ENCODE data around the gene SYNE1. TPM values are rescaled to one million over a fixed set of nuclear protein-coding genes. Genes with fewer than 3 reads are reported as not detected.

SYNE1 gene
- total RNA-seq, 1 donor from 2014 or later, result 233 TPM

DNA sequence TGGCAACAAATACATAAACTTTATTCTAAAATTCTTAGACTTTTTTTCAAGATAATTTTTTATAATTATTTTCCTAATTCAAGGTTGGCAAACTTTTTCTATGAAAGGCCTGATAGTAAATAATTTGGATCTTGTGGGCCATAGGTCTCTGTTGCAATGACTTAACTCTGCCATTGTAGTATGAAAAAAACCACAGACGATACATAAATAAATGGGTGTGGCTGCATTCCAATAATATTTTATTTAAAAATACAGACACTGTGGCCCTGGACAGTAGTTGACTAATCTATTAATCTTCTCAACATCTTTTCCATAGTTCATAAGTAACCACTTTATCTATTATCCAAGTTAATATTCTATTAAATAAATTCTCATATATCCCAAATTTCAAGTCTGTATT lies 281.1 kb downstream of the SYNE1 start:
- no peak for DNase-seq (ENCODE audit: low spot score in 2 of 2)
- intact Hi-C loops (cut with DNase I), result loop anchor here (5.0 kb wide), 1 partner anchor 54 kb away; no protein-coding TSS in a partner anchor
- Histone ChIP-seq H3K4me3 (no peak overlapping the region), H3K27me3 (no peaks in the 10 kb centered on the region), H3K9me3 (no peaks in the 10 kb centered on the region), H3K4me1 (no peaks in the 10 kb centered on the region), H3K27ac (no peak overlapping the region), H3K36me3 (peaks cover 66 to 86% of the 10 kb centered on the region in 2 donors)
- TF ChIP-seq, protein P1, sequence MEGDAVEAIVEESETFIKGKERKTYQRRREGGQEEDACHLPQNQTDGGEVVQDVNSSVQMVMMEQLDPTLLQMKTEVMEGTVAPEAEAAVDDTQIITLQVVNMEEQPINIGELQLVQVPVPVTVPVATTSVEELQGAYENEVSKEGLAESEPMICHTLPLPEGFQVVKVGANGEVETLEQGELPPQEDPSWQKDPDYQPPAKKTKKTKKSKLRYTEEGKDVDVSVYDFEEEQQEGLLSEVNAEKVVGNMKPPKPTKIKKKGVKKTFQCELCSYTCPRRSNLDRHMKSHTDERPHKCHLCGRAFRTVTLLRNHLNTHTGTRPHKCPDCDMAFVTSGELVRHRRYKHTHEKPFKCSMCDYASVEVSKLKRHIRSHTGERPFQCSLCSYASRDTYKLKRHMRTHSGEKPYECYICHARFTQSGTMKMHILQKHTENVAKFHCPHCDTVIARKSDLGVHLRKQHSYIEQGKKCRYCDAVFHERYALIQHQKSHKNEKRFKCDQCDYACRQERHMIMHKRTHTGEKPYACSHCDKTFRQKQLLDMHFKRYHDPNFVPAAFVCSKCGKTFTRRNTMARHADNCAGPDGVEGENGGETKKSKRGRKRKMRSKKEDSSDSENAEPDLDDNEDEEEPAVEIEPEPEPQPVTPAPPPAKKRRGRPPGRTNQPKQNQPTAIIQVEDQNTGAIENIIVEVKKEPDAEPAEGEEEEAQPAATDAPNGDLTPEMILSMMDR (IDR thresholded peaks at IDR 0.05), result no peak

DNA sequence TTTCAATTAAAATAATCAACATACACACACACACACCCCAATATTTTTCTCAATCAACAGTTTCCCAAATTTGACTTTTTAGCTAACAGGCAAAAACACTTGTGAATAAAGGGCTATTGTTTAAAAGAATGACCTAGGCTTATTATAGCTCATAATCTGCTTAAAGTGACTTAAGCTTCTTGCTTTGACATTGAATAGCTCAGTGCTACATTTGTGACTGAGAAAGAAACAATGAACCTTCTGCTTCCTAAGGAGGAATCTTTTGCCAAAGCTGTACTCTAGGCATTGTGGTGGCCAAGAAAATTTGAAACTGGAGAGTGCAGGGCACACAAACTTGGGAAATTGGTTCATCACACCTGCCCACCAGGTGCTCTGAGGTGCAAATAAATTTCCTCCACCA lies 282.0 kb downstream of the SYNE1 start:
- no peak for DNase-seq (ENCODE audit: low spot score in 2 of 2)
- H3K27ac ChIP-seq, result no peak overlapping the region
- no peaks in the 10 kb centered on the region for H3K27me3 ChIP-seq
- no peaks in the 10 kb centered on the region for H3K4me1 ChIP-seq
- no peaks in the 10 kb centered on the region for H3K9me3 ChIP-seq
- H3K4me3 ChIP-seq, result no peak overlapping the region
- H3K36me3 ChIP-seq, result peaks cover 68 to 85% of the 10 kb centered on the region in 2 donors
- intact Hi-C loops (cut with DNase I), result loop anchor here (5.0 kb wide), 1 partner anchor 53 kb away; no protein-coding TSS in a partner anchor
- TF ChIP-seq, protein P1 (IDR thresholded peaks at IDR 0.05), result no peak

DNA sequence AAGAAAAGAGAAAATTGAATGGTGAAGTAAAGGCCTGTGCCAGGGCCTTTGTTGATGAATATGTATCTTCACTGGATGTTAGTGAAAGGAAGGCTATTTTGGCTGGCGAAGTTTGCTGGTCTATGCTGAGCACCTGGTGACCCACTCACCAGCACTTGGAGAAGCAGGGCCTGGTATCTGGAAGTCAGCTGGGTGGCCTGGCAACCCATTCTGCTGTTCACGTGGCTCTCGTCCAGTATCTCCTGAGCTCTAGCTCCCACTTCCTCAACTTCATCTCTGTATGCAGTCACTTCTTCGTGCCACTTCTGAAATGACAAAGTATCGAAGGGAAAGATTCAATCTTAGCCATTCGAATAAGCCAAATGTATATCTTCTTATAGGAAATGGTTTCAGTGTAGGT lies 283.7 kb downstream of the SYNE1 start:
- Histone ChIP-seq H3K27me3 (no peaks in the 10 kb centered on the region), H3K36me3 (peaks cover 77 to 86% of the 10 kb centered on the region in 2 donors), H3K4me1 (no peaks in the 10 kb centered on the region), H3K4me3 (no peak overlapping the region), H3K27ac (no peak overlapping the region), H3K9me3 (no peaks in the 10 kb centered on the region)
- TF ChIP-seq, protein P1 (IDR thresholded peaks at IDR 0.05), result no peak
- intact Hi-C loops (cut with DNase I), result no loop called here
- no peak for DNase-seq (ENCODE audit: low spot score in 2 of 2)

DNA sequence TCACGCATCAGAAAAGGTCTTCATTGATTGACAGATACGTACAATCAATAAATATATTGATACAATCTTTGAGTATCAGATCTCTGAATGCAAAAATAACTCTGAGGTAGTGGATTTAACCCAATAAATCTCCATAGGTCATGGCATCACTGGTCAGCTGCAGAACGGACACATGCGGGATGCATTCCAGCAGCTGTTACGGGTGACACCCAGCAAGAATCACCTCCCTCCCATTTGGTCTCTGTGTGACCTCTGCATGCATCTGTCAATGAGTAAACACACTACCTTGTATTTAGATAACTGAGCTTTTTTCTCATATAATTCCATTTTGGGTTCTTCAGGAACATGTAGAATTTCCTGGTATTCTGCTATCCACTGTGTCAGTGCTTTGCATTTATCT lies 285.4 kb downstream of the SYNE1 start:
- no peak for DNase-seq (ENCODE audit: low spot score in 2 of 2)
- Histone ChIP-seq H3K27ac (no peak overlapping the region), H3K4me3 (no peak overlapping the region), H3K4me1 (no peaks in the 10 kb centered on the region), H3K36me3 (peaks cover 72 to 86% of the 10 kb centered on the region in 2 donors), H3K27me3 (no peaks in the 10 kb centered on the region), H3K9me3 (no peaks in the 10 kb centered on the region)
- TF ChIP-seq, protein P1 (IDR thresholded peaks at IDR 0.05), result no peak
- intact Hi-C loops (cut with DNase I), result no loop called here

DNA sequence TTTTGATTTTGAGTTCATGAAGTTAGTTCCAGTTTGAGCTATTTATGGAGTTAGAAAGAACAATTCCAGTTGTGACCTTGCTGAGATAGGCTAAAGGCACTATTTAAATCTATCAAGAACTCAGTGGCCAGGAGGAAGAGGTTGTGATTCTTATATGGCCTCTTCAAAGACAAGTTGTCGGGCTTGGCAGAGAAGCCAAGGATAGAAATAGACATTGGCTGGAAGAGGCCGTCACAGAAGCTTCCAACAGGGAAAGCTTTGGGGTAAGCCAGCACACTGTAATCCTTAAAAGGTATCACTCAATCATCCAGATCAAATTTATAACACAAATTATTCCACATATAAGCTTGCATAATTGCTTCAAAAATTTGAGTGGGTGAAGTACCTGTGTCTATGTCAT lies 286.1 kb downstream of the SYNE1 start:
- TF ChIP-seq, protein P1 (IDR thresholded peaks at IDR 0.05), result no peak
- Histone ChIP-seq H3K27ac (peak overlapping the region in 1 of 2 donors; percentile 30), H3K4me1 (no peaks in the 10 kb centered on the region), H3K36me3 (peaks cover 73 to 92% of the 10 kb centered on the region in 2 donors), H3K27me3 (no peaks in the 10 kb centered on the region), H3K4me3 (no peak overlapping the region), H3K9me3 (no peaks in the 10 kb centered on the region)
- no peak for DNase-seq (ENCODE audit: low spot score in 2 of 2)
- intact Hi-C loops (cut with DNase I), result no loop called here

DNA sequence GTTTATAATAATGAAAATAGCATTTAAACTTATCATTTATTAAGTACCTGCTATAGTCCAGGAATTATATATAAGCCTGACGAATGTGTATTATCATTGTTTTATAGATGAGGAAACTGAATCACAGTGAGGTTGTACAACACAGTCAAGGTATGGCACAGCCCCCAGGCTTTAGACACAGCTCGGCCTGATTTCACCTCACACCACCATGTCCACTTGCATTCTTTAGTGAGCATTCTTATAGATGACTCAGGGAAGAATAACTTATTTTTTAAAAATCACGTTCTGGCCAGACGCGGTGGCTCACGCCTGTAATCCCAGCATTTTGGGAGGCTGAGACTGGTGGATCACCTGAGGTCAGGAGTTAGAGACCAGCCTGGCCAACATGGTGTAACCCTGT lies 289.0 kb downstream of the SYNE1 start:
- peaks cover 77 to 95% of the 10 kb centered on the region in 2 donors for H3K36me3 ChIP-seq

More for the DNA sequence above, 289.0 kb downstream of the SYNE1 start:
- TF ChIP-seq, protein P1 (IDR thresholded peaks at IDR 0.05), result no peak
- no peak overlapping the region for H3K4me3 ChIP-seq
- H3K27me3 ChIP-seq, result no peaks in the 10 kb centered on the region
- no peaks in the 10 kb centered on the region for H3K9me3 ChIP-seq
- intact Hi-C loops (cut with DNase I), result no loop called here
- no peaks in the 10 kb centered on the region for H3K4me1 ChIP-seq
- no peak overlapping the region for H3K27ac ChIP-seq
- DNase-seq (ENCODE audit: low spot score in 2 of 2), result no peak

All from ascending aorta (tissue), 2 donors.